GM18507 (cell line): ENCODE results near the gene SNX9.
"Not testable (repeated sequence)": the region's sequence is repeated elsewhere in the genome, so short reads cannot be mapped to it uniquely, and the experiment has no call there.

Experiments used
- DNase-seq: peaks from one replicate; pipeline ENCODE4 v3.0.0; 2011; ENCODE audit warnings: low read depth; ENCODE audit not compliant: insufficient read length; ENCODE audit errors: extremely low spot score
- FAIRE-seq: peaks from 2 replicates; lab custom pipeline; 2011; peaks lifted over from hg19 to GRCh38; lab: Jason Lieb, UNC

The SNX9 gene

DNA sequence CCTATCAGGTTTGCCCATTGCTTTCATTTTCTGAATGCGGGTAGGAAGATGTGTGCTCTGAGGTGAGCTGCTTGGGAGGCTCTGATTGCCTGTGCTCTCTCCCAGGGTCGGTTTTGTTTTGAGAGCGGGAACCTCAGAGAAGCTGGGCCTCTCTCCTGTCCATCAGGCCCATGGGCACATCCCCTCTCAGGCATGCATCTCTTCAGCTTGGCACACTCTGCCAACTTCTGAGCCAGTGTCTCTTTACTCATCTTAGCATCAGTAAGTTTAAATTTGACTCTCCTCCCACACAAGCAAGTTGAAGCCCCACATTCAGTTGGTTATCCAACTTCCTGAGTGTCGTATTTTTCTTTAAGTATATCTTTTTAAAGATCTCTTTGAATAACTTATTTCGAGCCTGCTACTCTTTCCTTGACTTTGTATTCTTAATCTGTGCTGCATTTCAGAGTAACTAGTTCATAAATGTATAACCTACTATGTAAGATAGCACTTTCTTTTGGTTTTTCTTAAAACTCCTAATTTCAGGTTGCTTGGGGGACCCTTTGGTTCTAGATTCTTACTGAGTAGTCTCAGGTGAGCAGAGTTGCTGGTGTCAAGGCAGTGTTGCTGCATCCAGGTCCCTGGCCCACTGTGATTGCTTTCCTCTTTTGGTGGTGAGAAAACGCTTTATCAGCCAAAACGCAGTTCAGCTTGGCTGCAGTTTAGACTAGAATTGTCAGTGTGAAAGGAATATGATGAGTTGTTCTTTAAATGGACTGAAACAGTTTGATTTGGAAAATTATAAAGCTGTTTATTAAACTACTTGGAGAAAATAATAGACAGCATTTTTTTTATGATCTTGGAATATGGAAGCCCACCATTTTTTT, 54.8 kb downstream of the SNX9 start:
- FAIRE-seq = no peak
- no peak for DNase-seq

DNA sequence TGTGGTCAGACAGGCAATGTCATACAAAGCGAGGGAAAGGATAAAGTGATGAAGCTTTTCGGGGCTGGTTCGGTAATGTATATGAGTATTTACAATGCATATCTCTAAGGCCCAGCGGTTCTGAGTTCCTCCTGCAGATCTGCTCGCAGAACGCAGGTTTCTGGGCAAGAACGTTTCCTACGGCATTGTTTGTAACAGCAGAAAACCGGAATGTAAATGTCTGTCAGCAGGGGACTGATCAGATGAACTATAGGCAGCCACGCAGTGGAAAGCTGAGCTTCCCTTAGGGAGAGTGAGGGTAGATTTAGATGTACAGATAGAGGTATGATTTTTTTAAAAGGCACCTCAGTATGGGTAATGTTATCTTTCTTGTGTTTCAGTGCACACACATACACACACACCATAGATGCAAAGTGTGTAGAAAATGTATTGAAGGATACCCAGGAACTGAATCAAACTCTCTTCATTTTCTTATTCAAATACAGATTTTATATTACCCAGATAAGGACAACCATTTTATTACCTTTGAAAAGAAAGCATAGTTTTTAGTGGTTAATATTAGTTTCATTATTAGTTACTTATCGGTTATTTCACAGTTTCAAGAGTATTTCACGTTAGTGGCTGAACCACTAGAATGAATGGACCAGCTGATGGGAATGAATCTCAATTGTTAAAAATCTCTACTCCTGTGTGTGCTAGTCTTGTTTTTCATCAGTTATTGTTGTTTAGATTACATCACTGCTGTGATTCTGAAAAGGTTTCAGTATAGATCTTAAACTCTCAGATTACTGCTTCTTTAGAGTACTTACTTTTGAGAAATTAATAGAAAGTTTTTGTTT, 56.2 kb downstream of the SNX9 start:
- DNase-seq (peak; percentile 28), FAIRE-seq (peak; percentile 73)

DNA sequence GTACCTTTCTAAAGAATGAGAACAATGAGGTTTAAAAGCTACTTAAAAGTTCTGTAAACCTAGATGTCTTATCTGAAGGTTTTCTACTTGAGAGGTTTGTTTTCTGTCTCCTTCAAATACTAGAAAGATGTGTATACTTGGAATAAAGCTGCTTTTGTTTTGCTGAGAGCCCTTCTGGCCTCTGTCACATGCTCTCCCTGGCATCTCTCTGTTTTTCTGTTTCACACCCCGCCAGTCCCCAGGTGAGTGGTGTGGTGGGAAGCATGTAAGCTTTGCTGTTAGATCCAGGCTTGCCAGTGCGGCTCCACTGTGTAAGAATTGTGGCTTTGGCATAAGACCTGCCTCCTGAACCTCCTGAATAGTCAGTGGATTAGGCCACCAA, 56.8 kb downstream of the SNX9 start:
- DNase-seq (no peak), FAIRE-seq (no peak)

DNA sequence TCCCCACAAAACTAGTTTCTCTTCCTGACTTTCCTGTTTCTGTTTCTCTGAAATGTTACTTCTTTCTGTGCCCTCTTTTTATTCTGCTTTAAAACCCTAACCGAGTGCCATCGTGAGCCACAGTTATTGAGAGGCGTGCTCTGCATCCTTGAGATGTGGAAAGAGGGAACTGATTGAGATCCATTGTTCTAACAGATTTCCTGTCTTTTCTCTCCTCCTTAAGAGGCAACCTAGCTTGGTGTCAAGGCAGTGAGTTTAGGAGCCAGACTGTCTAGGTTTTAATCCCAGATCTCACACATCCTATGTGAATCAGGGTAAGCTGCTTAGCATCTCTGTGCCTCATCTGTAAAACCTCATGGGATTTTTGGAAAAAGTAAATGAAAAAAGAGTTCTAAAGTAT, 57.5 kb downstream of the SNX9 start:
- no peak for DNase-seq
- no peak for FAIRE-seq

DNA sequence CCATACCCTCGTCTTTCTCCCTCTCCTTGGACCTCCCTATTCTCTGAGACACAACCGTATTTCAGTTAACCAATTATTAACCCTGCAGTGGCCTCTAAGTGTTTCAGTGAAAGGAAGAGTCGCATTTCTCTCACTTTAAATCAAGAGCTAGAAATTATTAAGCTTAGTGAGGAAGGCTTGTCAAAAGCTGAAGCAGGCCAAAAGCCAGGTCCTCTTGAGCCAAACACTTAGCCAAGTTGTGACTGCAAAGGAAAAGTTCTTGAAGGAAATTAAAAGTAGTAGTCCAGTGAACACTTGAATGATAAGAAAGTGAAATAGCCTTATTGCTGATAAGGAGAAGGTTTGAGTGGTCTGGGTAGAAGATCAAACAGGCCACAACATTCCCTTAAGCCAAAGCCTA, 58.3 kb downstream of the SNX9 start:
- DNase-seq (no peak), FAIRE-seq (peak; percentile 9)

DNA sequence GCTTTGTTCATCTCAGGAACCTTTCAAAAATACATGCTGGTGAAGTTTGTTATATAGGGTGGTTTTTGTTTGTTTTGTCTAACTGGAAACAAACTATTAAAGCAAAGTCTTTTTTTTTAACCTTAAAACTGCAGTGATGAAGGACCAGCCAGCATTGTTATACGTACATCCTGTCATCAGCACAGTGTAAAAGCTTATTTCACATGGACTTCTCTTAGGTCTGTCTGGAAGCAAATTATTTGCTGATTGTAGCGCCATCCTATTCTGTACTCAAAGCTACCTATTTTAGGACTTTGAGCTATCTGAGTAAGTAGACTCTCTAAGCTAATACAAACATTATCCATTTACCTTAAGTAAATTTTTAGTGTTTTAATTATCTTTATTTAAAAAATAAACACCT, 61.7 kb downstream of the SNX9 start:
- FAIRE-seq (no peak), DNase-seq (no peak)

DNA sequence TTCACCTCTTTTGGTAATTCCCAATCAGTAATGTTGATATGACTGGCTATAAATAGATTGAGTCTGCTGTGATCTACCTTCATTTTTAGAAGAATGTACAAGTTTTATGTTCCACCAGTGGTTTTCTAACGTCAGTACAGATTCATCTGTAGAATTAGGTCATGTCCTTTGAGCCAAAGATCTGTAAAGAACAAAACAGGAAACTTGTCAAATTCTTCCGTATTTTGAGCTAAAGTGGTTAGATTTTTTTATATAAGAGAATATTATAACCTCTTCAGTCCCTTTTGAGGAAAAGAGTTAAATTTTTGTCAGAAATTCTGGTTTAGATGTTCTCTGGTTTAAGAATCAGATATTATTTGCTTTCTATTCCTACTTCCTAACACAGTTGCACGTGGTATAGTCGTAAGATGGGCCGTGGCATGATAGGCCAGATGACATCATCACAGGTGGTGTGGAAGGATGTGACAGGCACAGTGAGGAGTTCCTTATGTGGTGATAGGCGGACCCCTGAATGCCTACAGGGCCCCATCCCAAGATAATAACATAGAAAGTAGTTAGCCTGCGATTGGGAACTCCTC, 62.3 kb downstream of the SNX9 start:
- DNase-seq (no peak), FAIRE-seq (no peak)

DNA sequence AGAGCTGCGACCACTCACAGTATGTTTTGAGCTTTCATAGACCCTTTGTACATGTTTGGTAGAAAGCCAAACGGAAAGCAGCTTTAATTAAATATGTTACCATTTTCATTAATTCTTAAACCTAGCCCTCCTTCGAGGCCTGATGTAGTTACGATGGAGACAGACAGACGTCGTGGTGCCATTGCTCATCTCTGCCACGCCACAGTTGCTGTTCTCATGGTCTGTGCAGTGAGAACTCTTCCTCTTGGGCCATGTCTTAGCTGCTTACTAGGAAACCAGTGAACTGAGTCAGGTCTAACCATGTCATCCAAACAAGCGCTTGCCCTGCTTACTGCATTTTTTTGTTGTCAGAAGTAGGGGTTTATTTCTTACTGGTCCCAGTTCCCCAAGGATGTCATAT, 62.8 kb downstream of the SNX9 start:
- no peak for DNase-seq
- no peak for FAIRE-seq

DNA sequence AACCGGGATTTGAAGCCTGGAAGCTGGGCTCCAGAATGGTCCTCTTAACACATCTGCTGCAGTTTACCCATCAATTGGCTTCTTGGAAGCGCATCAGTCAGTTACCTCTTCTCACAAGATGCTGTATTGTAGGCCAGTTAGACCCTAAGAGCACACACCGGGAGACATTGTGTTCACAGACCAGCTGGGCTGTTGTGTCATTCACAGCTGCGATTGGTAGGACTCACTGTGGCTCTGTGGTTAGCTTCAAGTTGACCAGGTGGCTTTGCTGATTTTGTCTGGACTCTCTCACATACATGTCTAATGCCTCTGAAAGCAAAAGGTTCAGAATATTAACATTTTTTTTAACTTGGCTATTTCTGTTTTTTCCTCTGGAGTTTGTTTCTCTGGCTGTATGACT, 64.8 kb downstream of the SNX9 start:
- FAIRE-seq (no peak), DNase-seq (no peak)

DNA sequence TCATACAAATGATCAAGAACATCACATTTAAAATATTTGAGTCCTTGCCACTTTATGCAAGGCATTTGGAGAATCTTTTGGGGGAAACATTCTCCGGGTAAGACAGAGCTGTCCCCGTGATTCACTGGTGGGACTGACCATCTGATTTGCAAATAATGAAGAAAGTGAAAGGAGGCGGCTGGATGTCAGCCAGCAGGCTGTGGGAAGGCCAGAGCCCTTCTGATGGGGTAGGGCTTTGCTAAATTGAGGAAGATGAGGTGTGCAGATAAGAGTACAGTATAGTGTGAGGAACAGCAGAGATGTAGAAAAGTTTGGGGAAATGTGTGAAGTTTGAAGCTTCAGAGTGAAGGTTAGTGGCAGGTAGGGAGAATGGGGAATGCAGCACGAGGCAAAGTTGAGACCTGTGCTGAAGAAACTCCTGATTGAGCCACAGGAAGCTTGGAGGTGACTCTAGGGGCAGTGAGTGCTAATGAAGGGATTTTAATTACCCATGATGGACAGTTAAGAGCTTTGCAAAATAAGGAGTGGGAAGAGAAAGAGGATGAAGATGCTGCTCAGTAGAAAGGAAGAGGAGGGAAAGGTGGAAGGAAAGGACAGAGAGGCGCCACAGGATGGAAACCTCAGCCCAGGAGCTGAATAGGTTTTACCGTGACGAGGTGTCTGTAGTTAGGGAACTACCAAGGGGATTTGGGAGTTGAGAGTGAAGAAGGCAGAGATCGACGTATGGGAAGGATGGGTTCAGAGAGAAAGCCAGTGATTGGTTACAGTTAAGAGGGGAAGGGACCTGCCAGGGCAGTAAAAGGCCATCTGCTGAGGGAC, 68.7 kb downstream of the SNX9 start:
- DNase-seq = no peak
- FAIRE-seq = no peak

DNA sequence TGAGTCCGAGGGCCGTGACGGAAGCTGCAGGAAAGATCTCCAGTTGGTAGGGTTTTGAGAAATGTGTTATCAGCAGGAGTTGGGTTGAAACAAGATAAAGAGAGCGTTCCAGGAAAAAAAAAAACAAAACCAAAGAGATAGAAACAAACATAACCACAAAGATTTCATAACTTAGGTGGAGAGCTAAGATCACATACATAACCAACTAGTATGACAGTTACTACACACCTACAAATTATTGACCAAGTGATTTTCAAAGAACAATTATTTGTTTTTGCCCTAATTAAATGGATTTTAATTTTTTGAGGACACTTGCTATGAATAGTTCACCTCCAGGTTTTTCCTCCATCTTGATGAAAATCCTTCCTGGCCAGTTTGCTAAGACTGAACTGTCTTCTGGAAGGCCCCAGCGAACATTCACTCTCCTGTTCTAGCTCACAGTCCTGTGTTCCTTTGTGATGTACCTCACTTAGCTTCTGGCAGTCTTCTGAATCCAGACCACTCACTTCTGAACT, 69.4 kb downstream of the SNX9 start:
- DNase-seq (no peak), FAIRE-seq (no peak)

DNA sequence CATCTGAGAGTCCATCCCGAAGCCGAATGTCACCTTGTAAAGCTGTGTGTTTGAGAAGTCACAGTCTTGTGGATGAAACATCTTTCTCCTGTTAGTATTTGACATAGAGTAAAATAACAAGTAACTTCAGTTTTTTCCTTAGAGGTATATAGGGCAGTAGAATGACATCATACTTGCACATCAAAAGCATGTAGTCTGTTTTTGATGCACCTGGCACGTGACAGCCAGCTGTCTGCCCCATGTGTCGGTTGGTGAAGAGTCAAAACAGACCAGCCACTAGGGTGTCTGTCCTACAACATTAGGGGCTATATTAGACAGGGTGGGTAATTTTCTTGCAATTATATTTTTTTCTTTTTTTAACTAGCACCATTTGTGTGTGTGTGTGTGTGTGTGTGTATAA, 70.2 kb downstream of the SNX9 start:
- no peak for DNase-seq
- no peak for FAIRE-seq

DNA sequence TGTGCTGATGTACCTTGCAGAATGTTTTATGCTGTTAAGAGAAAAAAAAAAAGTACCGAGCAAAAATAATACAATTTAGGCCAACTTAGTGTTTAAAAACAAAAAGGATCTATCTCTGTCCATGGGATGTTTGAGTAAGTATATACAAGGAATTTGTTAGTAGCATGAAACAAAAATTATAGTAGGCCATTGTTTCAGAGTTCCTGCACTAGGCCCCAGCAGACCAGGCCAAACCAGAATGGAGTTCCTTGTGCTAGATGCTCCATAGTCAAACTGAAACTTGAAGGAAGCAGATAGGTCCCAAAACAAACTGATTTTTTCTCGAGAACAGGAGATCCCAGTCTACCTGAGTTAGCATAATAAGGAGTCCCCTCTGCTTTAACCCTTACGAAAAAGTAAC, 72.5 kb downstream of the SNX9 start:
- DNase-seq (no peak), FAIRE-seq (no peak)

DNA sequence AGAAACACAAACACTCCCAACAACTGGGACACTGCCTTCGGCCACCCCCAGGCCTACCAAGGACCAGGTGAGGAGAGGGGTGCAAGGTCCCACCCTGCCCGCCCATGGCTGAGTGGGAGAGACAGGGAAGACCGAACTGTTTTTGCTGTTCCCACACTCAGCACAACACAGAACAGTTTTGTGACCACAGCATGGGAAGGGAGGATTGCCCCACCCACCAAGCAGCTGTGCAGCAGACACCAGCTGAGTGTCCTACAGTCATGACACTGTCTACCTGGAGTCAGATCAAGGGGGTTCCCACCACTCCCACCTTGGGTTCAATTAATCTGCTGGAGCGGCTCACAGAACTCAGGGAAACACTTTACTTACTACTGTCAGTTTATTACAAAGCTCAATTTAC, 73.9 kb downstream of the SNX9 start:
- no peak for FAIRE-seq
- no peak for DNase-seq

DNA sequence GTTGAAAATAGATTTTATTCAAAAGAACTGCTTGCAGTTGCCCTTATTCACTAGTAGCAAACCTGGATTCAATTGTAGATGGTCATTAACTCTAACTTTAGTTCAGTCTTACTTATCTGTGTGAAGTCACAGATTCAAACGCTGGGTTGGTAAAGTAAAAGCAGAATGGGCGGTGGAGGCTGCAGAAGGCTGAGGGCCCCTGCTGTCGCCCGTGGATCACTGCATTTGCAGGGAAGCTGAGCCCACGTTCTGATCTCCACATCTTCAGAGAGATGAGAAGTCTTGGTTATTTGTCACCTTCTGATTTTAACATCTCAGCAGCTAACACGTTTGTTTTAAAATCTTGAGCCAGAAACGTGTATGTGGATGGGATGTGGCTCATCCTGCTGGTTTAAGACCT, 75.1 kb downstream of the SNX9 start:
- FAIRE-seq = no peak

DNA sequence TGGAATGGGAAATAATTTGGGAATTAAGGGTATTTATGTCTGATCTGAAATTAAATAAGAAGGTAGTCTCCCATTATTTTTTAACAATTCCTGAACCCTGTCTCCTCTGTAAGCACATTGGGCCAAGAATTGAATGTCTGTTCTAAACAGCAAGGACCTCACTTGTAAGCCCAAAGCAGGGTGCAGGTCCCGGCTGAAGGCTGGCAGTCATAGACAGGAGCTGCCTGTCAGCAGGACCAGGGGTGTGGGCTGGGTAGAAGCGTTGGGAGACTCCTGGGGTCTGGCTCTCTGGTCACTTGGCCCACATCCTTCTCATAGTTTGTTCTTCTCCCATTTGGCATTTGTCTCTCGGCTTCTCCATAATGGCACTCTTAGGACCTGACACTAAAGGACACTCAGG, 75.6 kb downstream of the SNX9 start:
- FAIRE-seq (no peak), DNase-seq (no peak)

More for the DNA sequence above, 75.1 kb downstream of the SNX9 start:
- no peak for DNase-seq

DNA sequence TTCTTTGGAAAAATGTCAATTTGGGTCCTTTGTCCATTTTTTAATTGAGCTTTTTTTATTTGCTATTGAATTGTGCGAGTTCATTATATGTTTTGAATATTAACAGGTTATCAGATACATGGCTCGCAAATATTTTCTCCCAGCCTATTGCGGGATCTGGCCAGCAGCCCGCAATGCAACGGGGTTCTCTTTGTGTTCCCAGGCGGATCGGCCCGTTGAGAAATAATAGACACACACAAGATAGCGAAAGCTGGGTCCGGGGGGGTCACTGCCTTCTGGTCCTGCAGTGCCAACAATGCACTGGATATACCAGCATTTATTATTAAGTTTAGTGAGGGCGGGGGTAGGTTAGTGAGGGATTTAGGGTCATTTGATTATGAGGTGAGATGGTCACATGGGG, 77.2 kb downstream of the SNX9 start:
- not testable (repeated sequence) for FAIRE-seq, DNase-seq

DNA sequence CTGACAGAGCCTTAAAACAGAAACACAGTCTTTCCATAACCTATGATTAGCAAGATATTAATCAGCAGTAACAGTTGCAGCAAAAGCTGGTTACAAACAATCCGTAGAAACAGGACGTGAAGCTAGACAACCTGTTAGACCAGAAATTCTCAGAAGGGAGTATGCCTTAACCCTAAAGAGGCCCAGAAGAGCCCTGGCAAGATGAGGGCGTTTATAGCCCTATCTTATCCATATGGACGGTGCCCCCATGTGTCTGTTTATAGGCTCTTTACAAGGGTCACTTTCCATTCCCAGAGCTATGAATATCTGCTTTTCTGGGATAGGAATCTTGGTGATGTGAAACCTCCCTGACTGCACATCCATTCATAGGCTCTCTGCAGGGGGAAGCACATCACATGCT, 77.7 kb downstream of the SNX9 start:
- not testable (repeated sequence) for FAIRE-seq, DNase-seq

DNA sequence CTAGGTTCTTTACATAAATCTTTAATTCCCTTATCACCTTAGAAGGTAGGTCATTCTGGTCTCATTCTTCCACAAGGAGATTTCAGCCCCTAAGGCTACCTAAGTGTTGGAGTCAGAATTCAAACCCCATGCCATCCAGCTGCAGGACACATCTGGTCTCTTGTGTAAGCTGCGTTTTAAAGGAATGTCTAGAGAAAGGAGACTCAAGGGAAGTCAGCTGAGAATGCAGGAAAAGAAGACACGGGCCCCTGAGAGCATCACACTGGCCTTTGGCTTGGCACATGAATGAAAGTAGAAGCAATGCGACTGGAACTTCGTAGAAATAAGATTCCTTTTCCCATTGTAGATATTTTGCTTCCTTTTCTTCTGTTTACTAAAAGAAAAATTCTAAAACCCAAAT, 82.0 kb downstream of the SNX9 start:
- FAIRE-seq (no peak), DNase-seq (no peak)
